ENCODE results near the gene HOXA3. TPM values are rescaled to one million over a fixed set of nuclear protein-coding genes. Genes with fewer than 3 reads are reported as not detected.

The HOXA3 gene
- total and polyA plus RNA-seq, 9 of the 15 experiments (the other 6 are each of a cell fraction or from before 2014, with no cell fraction given): 0.04 to 0.13 TPM; not detected in 7

GRCh38 chr7:27182861-27183681 lies 30.7 kb upstream of the HOXA3 start:
- no peak overlapping the region for H3K27ac ChIP-seq (ENCODE audit: extremely low read depth, low read depth, low read length)
- POLR2A ChIA-PET: no interaction called here
- FAIRE-seq: no peak
- H3K9me1 ChIP-seq (ENCODE audit: control insufficient read depth, insufficient read depth, low read length): no peaks in the 10 kb centered on the region
- no peak overlapping the region for H3K4me2 ChIP-seq (ENCODE audit: insufficient read depth, low read length)
- no peaks in the 10 kb centered on the region for H3K79me2 ChIP-seq (ENCODE audit: control insufficient read depth, insufficient read depth, low read length)
- no peaks in the 10 kb centered on the region; the same call in 1 of the 2 replicates for H3K9me3 ChIP-seq (replicated peaks; ENCODE audit: control insufficient read depth, insufficient read depth, low read depth, low read length)
- CTCF ChIA-PET (ENCODE audit: low intra/inter-chr PET ratio): no interaction called here
- no peaks in the 10 kb centered on the region for H3K36me3 ChIP-seq (ENCODE audit: control insufficient read depth, insufficient read depth, low read length)
- intact Hi-C loops (cut with micrococcal nuclease) (no loop called here), in situ Hi-C loops (cut with MboI) (no loop called here)
- no TSS peak for BruUV-seq (replicated peaks)
- peaks cover 44 to 72% of the 10 kb centered on the region in 2 experiments for H3K27me3 ChIP-seq (ENCODE audit: control insufficient read depth in 2 of 2, insufficient read depth in 2 of 2, low read length in 2 of 2)
- H3K9ac ChIP-seq (ENCODE audit: insufficient read depth in 1 of 2, low read depth in 2 of 2, low read length in 2 of 2): no peak overlapping the region
- 21% methylated on average over 32 of the region's 39 CpGs for WGBS (ENCODE audit: insufficient coverage, low coverage, missing lambda C conversion rate)
- peaks cover 0 to 28% of the 10 kb centered on the region in 2 experiments; a peak in 2 of 5 replicates for H3K4me1 ChIP-seq (replicated peaks in 1 of 2; ENCODE audit: control insufficient read depth in 2 of 2, insufficient read depth in 2 of 2, low read length in 2 of 2)
- DNase-seq (ENCODE audit: extremely low read depth in 1 of 4, low spot score in 3 of 4): no peak
- H3K4me3 ChIP-seq: no peak overlapping the region
- H4K20me1 ChIP-seq (replicated peaks; ENCODE audit: control insufficient read depth, insufficient read depth, low read length): no peaks in the 10 kb centered on the region
- no peak overlapping the region for H2AFZ ChIP-seq (ENCODE audit: low read depth, low read length)
- ATAC-seq: no peak
- TF ChIP-seq USF2 (CRISPR knock-in tag; IDR thresholded peaks at IDR 0.05) (no peak), GTF2B (IDR thresholded peaks at IDR 0.05; ENCODE audit: extremely low read depth, insufficient read length) (no peak), NUFIP1 (IDR thresholded peaks at IDR 0.05; ENCODE audit: partially characterized antibody) (no peak), PHB (CRISPR knock-in tag; IDR thresholded peaks at IDR 0.05) (no peak), GABPB2 (CRISPR knock-in tag; conservative IDR thresholded peaks at IDR 0.05) (no peak), ETS2 (tag; IDR thresholded peaks at IDR 0.05; ENCODE audit: borderline replicate concordance, poor library complexity, severe bottlenecking) (no peak), ZNF23 (CRISPR knock-in tag; IDR thresholded peaks at IDR 0.05) (no peak), EGR1 (conservative IDR thresholded peaks at IDR 0.05) (no peak), SAP30 (IDR thresholded peaks at IDR 0.05; ENCODE audit: borderline replicate concordance, insufficient read depth, low read depth, low read length, poor library complexity, severe bottlenecking) (no peak), CHAMP1 (IDR thresholded peaks at IDR 0.05) (no peak), SRF (CRISPR knock-in tag; IDR thresholded peaks at IDR 0.05) (no peak), XRCC5 (IDR thresholded peaks at IDR 0.05; ENCODE audit: low read depth, low read length) (no peak), HDAC1 (IDR thresholded peaks at IDR 0.05) (no peak), ZBTB1 (CRISPR knock-in tag; IDR thresholded peaks at IDR 0.05; ENCODE audit: borderline replicate concordance, low read depth) (no peak), TCF7 (IDR thresholded peaks at IDR 0.05; ENCODE audit: borderline replicate concordance) (no peak)
- TF ChIP-seq, protein P1, sequence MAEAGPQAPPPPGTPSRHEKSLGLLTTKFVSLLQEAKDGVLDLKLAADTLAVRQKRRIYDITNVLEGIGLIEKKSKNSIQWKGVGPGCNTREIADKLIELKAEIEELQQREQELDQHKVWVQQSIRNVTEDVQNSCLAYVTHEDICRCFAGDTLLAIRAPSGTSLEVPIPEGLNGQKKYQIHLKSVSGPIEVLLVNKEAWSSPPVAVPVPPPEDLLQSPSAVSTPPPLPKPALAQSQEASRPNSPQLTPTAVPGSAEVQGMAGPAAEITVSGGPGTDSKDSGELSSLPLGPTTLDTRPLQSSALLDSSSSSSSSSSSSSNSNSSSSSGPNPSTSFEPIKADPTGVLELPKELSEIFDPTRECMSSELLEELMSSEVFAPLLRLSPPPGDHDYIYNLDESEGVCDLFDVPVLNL (CRISPR knock-in tag; IDR thresholded peaks at IDR 0.05; ENCODE audit: low read depth): no peak

Data from K562 (cell line).